RPMI7951 (cell line): ENCODE data around the gene FGF21. TPM values are rescaled to one million over a fixed set of nuclear protein-coding genes. Genes with fewer than 3 reads are reported as not detected.
"Not testable (repeated sequence)": the region's sequence is repeated elsewhere in the genome, so short reads cannot be mapped to it uniquely, and the experiment has no call there.

Experiments used
- DNase-seq: peaks from one replicate; pipeline ENCODE4 v3.0.0-alpha.2; 2012; ENCODE audit warnings: low read depth
- total RNA-seq: library from RNA; depleted of rRNA; stranded (reverse); fragments of >200 nt; shearing (Covaris generic); gene quantifications from 2 replicates; pipeline ENCODE4 v1.2.3, GENCODE V29; 2014; rRNA removed

FGF21 gene, protein sequence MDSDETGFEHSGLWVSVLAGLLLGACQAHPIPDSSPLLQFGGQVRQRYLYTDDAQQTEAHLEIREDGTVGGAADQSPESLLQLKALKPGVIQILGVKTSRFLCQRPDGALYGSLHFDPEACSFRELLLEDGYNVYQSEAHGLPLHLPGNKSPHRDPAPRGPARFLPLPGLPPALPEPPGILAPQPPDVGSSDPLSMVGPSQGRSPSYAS
- total RNA-seq, result not detected in 2 replicates

DNA sequence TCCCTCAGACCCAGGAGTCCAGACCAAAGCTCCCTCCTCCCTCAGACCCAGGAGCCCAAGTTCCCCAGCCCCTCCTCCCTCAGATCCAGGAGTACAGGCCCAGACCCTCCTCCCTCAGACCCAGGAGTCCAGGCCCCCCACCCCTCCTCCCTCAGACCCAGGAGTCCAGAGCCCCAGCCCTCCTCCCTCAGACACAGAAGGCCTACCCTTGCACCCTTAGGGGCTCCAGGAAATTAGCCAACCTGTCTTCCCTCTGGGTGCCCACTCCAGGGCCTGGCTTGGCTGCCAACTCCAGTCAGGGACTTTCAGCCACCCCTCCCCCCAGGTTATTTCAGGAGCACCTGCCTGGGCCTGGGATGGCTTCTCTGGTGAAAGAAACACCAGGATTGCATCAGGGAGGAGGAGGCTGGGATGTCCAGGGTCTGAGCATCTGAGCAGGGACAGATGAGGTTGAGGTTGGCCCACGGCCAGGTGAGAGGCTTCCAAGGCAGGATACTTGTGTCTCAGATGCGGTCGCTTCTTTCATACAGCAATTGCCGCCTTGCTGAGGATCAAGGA is at the start of gene FGF21:
Gene FGF21, plus strand, starts transcription at position 441 of the 558 bp plus-strand sequence. CDS start 713 bp downstream, outside the sequence.
- DNase-seq, result no peak

DNA sequence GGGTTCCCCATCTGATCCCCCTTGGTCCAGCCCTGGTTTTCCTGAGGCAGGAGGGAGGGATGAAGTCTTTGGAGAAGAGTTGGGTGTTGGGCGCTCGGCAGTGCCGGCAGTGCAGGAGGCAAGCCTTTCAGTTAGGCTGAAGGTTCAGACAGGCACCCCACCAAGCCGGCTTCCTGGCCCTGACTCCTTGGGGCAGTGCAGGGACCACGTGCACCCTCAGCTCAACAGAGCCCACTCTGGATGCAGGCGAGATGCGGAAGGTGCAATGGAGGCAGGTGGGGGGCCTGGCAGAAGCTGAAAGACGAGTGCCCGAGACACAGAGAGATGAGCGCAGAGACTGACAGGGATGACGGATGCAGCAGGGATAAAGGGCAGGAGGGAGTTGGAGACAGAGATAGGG is 46.9 kb upstream of the FGF21 start:
- no peak for DNase-seq

DNA sequence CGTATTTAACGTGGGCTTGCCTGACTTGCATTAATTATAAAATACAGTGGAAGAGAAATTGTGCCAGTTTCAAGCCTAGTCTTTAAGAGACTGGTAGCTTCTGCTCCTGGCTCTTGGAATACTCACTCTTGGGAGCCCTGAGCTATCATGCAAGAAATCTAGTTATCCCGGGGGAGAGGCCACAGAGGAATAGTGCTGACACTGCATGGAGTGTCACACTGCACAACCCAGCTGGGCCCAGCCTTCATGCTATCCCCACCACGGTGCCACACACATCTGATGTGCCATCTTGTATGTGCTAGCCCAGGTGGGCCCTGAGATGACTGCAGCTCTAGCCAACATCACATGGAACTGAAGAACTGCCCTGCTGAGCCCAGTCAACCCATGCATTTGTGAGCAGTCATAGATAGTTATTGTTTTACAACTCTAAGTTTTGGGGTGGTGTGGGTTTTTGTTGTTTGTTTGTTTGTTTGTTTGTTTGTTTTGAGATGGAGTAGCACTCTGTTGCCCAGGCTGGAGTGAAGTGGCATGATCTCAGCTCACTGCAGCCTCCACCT is 44.1 kb upstream of the FGF21 start:
- DNase-seq, result no peak

DNA sequence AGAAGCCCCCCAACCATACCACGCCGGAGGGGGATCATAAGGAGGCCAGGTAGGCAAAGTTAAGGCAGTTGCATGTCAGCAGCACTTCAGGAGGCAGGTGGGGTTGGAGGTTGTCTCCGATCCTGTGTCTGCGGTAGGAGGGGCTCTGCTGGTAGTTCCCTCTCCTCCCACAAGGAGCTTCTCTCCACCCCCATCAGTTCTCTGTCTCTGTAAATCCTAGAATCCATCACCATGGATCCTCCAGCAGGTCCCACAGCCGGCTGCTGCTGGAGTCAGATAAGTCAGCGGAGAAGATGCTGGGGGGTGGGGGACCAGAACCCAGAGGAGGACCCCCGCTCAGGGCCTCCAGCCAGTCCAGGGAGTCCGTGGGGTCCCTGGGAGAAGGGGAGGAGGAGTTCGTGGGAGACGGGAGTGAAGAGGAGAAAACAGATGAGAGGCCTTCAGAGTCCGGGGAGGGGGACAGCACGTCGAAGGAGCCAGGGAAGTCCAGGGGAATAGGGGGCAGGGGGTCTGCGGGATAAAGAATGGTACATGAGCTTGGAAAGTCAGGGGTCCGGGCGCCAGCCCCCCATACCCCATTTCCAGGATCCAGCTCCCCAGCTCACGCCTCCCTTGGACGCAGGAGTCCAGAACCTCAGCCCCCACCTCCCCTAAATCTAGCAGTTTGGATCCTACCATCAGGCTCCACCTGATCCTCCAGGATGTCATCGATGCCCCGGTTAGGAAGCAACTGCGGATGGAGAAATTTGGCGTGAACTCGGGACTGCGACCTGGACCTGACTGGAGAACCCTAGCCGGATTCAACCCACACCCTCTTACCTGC is 42.1 kb upstream of the FGF21 start:
- peak; percentile 23 for DNase-seq

DNA sequence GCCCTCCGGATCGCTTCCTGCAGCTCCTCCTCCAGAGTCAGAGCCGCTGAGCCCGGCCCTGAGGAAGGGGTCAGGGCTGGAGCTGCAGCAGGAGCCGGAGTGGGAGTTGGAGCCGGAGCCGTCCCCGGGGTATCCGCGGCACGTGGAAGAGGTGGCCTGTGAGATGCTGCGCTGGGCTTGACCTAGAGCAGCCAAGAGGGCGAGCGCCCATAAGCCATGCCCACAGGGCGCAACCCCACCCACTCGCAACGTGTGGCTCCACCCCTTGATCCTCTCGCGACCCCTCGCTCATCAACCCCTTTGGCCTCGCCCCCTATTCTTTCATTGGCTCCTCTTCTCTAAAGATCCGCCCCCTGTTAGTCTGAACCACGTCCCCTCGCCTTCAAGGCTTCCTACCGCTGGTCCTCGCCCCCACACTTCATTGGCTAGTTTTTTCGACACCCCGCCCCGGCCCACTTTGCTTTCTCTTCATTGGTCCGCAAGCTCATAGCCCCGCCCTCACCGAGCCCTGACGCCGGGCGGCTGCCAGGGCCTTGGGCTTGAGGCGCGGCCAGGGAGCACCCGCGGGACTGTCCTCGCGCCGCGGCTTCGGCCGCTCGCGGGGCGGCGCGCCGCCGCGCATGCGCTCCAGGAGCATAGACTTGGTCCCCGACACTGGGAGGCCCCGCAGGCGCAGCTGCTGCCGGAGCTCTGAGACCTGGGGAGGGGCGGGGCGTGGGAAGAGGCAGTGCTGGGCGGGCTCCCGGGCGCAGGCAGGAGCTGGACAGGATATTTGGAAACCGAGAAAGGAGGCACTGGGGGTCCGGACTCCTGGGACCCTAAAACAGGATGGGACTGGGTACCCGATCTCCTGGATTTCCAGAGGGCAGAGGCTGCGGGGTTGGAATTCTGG is 41.2 kb upstream of the FGF21 start:
- DNase-seq, result peak; percentile 100

DNA sequence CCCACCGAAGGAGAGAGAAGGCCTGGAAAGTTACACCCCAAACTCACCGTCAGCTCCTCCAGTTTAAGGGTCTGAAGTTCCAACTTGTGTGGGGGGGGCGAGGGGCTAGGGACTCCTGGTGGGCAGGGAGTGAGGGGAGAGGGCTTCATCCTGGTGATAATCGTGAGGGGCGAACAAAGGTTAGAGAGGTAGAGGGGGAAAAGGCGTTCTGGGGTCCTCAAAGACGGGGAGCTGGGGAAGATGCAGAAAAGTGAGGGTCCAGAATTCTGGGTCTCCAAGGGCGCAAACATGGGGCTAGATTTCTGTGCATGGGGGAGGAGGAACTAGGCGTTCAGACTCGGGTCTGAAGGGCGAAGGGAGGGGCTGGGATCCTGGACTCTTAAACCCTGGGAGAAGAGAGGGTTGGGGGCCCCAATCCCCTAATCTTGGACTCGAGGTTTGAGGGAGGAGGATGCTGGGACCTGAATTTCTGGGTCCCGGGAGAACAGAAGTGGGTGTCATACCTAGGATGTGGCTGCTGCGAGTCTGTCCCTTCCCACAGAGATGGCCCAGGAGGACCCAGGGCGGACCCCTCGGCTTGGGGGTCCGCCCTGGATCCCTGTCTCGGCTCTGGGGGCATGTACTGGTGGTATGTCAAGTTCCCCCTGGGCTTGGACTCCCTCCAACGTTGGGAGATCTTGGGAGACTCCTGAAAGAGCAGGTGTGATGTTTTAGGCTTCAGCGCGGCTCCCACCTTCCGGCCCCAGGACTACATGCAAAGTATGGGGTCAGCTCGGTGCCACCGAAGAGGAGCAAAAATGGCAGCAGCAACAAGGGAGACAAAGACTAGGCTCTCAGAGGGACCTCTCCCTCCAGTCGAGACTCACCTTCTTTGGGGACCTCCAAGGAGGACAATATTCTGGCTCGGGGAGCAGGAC is 40.3 kb upstream of the FGF21 start:
- no peak for DNase-seq

DNA sequence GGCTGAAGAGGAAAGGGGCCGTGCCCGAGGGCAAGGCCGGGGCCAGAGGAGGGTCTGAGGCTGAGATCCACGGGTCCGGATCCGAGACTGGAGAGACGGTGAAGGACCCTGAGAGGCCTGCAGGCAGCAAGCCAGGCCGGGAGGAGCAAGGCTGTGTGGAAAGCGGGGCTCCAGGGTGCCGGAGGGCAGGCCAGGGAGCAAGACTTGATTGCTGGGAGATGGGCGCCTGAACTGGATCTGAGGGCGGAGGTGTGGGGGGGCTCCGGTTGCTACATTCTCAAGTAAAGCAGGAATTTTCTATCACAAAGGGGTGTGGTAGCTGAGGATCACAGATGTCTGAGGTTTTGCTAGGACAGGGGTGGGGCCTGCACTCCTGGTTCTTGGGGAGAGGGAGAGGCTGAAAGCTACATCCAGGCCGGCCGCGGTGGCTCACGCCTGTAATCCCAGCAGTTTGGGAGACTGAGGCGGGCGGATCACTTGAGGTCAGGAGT is 39.6 kb upstream of the FGF21 start:
- no peak for DNase-seq

DNA sequence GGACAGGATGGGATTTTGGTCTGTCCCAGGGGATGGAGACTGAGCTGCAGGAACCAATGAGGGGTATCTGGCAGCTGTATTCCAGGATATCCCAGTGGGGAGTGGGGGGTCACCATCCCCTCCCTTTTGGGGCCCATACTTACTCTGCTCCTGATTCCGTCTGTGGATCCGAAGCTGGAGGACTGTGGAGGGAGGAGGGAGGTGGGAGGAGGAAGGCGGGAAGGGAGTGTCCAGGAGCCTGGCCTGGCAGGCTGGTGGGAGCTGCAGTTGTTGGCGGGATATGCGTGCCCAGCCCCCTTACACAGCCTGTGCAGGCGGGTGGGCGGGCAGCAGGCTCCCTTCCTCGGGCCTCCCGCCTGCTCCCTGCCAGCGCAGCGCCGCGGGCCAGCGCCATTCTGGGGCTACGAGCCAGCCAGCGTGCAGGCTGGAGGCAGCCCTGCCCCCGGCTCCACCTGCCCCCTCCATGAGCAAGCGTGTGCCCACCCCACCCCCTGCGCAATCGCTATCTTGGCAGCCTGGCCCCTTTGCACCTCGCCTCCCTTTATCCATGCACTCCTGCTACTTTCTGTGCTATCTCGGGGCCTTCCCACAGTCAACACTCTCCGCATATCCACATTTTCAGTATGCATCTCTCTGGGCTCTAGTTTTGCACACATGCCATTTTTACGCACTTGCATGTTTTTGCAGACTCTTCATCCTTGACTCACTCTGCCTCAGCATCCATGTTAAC is 38.6 kb upstream of the FGF21 start:
- peak; percentile 17 for DNase-seq

DNA sequence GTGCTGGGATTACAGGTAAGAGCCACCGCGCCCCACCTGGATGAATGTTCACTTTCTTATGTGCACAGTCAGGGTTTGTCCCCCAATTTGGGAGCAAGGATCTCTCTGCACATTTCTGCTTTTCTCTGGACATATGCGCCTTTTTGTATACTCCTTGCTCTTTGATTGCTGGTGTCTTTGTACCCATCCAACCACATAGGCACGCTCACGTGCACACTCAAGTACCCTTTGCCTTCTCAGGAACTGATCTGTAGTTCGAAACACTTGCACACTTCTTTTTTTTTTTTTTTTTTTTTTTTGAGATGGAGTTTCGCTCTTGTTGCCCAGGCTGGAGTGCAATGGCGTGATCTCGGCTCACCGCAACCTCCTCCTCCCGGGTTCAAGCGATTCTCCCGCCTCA is 37.2 kb upstream of the FGF21 start:
- not testable (repeated sequence) for DNase-seq

DNA sequence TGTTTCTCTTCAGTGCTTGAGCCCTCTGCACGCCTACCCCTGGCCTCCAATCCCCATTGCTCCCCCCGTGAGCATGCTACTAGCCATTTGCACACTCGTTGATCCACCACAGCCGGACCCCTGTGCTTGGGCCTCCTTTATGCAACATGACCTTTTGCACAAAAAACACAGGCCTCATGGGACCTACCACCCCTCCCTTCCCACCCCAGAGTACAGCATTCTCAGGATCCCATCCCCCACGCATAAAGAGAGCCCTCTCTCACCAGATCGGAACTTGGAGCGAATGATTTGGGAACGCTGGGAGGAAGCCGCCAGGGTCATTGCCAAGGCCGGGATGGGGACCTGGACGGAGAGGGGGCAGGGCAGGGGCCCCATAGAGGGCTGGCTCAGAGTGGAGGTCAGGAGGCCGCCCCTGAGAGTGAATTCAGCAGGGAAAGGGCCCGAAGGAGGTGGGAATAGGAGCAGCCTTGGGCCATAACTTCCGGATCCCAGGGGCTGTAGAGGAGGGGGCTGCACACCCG is 36.6 kb upstream of the FGF21 start:
- DNase-seq, result no peak

DNA sequence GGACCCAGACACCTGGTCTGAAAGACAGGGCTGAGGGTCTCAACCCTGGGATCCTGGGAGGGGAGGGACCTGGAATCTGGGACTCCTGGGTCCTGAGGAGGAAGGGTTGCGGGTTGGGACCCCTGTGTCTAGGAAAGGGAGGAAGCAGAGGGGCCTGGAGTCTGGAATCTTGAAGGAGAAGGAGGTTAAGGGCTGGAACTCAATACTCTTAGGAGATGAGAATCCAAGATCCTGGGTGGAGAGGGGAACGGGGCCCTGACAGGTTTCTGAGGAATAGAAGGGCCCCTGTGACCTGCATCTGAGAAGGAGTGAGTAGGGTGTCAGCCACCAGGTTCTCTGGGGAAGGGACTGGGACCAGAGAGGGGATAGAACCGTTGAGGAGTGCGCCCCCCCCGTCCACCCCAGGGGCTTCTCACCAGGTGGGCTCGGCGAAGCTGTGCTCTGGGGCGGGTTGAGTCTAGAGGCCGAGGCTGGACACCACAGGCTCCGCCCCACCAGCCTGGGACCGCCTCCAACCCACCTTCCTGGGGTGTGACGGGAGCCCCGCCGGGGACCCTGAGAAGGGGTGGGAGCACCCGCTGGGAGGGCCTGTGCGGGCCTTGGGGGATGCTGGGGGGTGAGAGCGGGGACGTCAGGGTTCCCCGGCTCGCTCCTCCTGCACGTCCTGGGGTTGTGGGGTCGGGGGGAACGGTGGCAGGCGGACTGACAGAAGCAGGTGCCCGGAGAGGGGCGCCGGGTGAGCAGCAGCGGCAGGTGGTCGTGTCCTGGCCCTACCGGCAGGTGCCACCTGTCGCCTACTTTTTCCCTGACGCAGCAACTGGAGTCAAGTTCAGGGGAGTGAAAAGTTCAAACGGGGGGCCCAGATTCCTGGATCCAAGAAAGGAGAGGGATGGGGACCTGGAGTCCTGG is 35.8 kb upstream of the FGF21 start, which contains the start of gene MAMSTR:
Gene MAMSTR, minus strand, starts transcription at position 463 of the 909 bp plus-strand sequence. CDS start 694 bp downstream, outside the sequence.
- no peak for DNase-seq

DNA sequence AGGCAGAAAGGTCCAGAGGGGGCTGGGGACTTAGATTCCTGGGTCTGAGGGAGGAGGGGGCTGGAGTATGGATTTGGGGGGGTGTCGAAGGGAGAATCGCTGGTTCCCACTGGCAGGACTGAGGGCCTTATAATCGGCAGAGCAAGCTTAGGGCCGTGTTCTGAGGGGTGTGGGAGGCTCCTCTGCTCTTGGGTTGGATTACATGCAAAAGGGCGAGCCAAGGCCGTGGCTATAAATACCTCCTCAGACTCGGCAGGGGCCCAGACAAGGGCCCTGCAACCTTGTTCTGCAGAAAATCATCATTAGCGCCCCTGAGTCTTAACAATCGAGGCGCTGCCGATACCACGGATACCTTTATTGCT is 35.1 kb upstream of the FGF21 start:
- no peak for DNase-seq

DNA sequence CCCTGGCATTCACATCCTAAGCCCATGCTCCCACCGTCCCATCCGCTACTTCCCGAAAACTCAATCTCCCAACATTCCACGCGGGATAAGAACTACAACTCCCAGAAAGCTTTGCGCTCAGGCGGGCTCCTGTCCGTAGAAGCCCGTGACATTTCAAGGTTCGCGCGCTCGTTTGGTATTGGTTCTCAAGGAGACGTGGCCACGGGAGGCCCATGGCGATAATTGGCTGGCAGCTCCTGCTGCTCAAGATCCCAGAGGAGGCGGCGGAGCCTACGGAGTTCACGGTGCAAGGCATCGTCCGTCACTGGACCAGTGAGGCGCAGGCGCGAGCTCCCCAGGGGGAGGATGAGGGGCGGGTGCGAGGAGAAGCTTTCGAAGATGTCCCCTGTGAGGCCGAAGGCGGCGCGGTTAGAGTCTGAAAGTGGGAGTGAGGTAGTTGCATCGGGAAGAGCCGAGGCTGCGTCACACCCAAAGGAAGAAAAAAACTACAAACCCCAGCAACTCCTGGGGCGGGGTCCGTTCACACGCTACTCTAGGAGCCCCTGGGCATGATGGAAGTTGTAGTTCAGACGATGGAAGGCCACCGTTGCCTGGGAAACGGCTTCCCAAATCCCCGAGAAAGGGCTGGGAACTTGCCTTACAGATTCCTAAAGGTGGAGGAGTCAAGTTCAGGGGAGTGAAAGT is 34.6 kb upstream of the FGF21 start:
- peak; percentile 99 for DNase-seq

DNA sequence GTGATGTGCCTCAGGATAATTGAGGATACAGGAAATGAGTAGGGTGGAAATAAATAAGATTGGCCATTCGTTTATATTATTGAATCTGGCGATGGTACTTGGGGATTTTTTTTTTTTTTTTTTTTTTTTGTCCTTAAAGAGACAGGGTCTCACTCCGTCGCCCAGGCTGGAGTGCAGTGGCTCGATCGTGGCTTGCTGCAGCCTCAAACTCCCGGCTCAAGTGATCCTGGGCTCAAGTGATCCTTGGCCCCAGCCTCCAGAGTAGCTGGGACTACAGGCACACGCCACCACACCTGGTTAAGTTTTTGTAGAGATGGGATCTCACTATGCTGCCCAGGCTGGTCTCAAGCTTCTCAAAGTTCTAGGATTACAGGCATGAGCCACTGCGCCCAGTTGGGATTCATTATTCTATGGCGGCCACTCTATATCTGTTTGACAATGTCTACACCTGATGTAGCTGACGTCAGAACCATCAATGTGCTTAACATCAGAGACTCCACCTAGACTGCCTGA is 33.1 kb upstream of the FGF21 start:
- no peak for DNase-seq

DNA sequence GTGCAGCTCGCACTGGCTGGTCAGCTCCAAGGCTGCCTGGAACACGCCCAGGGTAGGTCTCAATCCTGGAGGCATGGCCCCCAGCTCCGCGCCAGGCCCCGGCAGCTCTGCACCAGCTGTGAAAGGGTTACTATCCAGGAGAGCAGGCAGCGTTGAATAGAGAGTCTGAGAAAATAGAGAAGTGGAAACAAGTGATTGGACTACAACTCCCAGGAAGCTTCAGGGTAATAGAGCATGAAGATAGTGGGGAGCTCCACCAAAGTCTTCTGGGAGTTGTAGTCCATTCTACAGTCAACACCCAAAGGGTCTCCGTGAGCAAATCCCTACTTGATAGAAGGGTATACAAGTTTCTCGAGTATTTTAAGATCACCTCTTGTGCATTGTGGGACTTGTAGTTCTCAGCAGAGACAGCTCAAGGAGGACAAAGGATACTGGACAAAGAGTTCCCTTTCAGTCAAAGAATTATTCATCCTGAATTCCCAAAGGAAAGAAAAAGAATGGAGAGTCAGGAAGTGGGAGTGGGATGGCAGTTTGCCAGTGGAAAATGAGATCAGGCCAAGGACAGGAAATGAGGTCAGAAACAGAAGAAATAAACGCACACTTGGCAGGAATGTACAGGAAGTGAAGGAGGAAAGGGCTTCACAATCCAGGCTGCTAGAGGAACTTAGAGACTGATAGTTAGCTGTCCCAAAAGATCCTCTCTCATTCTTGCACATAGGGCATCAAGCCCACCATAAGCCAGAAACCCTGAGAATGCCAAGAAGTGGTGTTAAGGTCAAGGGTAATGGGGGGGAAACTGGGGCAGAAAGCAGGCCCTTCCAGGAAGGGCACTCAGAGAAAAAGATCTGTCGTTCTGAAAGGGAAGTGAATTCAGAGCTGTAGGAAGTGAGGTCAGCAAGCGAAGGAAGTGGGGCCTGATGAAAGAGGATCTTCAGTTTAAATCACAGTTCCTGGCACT is 30.2 kb upstream of the FGF21 start:
- peak; percentile 86 for DNase-seq

DNA sequence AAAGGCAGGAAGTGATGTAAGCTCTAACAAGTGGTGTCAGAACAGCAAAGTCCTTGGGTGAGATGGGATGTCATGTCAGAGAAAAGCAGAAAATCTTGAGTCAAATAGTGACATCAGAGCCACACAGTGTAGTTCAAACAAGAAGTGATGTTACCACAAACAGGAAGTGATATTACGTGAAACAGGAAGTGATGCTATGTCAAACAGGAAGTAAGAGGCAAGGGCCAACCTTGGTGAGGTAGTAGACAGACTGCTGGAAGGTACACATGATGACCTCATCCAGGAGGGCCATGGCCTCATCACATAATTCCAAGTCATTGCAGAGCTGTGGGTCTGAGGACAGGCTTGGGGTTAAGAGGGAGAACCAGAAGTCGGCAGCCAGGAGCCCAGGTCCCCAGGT is 28.8 kb upstream of the FGF21 start:
- DNase-seq, result no peak
